Small intestine (tissue), 16 donors: ENCODE measurements around the gene VIPR2. TPM values are rescaled to one million over a fixed set of nuclear protein-coding genes. Genes with fewer than 3 reads are reported as not detected.

ENCODE experiments used
- DNase-seq, 2 donors: peaks; one replicate each; pipeline versions ENCODE4 v3.0.0 to v3.0.0-alpha.2; 2013
- FAIRE-seq: peaks from 2 replicates; lab custom pipeline; 2012; peaks lifted over from hg19 to GRCh38; lab: Jason Lieb, UNC
- H3K27ac ChIP-seq, 3 donors: one replicate each; pipeline ENCODE4 v1.5.1; 2013; ENCODE audit warnings: low read length in 2 of 3, mild to moderate bottlenecking in 2 of 3, control low read depth in 1 of 3, inconsistent platforms in 1 of 3, low read depth in 1 of 3, moderate library complexity in 1 of 3
- H3K27me3 ChIP-seq, 3 donors: one replicate each; pipeline ENCODE4 v1.6.1; 2013; ENCODE audit warnings: low read length in 3 of 3, inconsistent platforms in 1 of 3; ENCODE audit not compliant: control insufficient read depth in 3 of 3, insufficient read depth in 3 of 3
- H3K36me3 ChIP-seq, 3 donors: one replicate each; pipeline ENCODE4 v1.6.1; 2013; ENCODE audit warnings: low read length in 3 of 3, inconsistent platforms in 1 of 3, low read depth in 1 of 3, mild to moderate bottlenecking in 1 of 3, moderate library complexity in 1 of 3; ENCODE audit not compliant: control insufficient read depth in 3 of 3, insufficient read depth in 2 of 3
- H3K4me1 ChIP-seq, 3 donors: one replicate each; pipeline ENCODE4 v1.6.1; 2013; ENCODE audit warnings: low read length in 2 of 3, inconsistent platforms in 1 of 3, low read depth in 1 of 3, mild to moderate bottlenecking in 1 of 3, moderate library complexity in 1 of 3; ENCODE audit not compliant: control insufficient read depth in 3 of 3, insufficient read depth in 2 of 3
- H3K4me3 ChIP-seq, 3 donors: one replicate each; pipeline ENCODE4 v1.5.1; 2013; ENCODE audit warnings: low read length in 3 of 3, control low read depth in 1 of 3, inconsistent platforms in 1 of 3, low read depth in 1 of 3, mild to moderate bottlenecking in 1 of 3, moderate library complexity in 1 of 3
- H3K9me3 ChIP-seq, 2 donors: one replicate each; pipeline ENCODE4 v1.6.1; 2013; ENCODE audit warnings: low read depth in 1 of 2, low read length in 1 of 2; ENCODE audit not compliant: control insufficient read depth in 2 of 2, insufficient read depth in 1 of 2
- WGBS, 3 donors: extraction: QIAGEN DNeasy Blood & Tissue Kit; methylation state at CpG; one replicate each; pipeline ENCODE4 v1.1.7; 2013; 5-methylcytosine and 5-hydroxymethylcytosine counted together
- long read RNA-seq, 10 donors: transcript quantifications; one replicate each; lab custom pipeline, GENCODE V29; 2026
- polyA plus RNA-seq, 4 donors: library from polyadenylated mRNA; stranded (reverse) in 3 of 4; unstranded in 1 of 4; fragments of 200-250 nt in 3 of 4; fragments of 120-200 nt in 1 of 4; gene quantifications; one replicate each; pipeline versions ENCODE4 v1.2.1 to v1.2.3, GENCODE V29; 2013
- donor health status: healthy with polysubstance abuse.
- donor health status: control.
- donor health status: control.
- donor health status: Bipolar disorder and iron deficiency.
- donor health status: healthy.

Gene VIPR2
- 1 to 10 TPM in 1 of 4 donors, under 1 TPM in 2, not detected in 1; 0.81 to 1.2 (median 0.97) TPM for polyA plus RNA-seq
- long read RNA-seq, donor 1 = 0 reads
- long read RNA-seq, donor 2 = 0 reads
- long read RNA-seq, donor 3 = 0 reads
- long read RNA-seq, donor 4 = 0 reads
- long read RNA-seq, donor 5 = 0 reads
- long read RNA-seq, donor 6 = 0 reads
- long read RNA-seq, donor 7, partial matches to known transcripts = 0 of 3 reads
- long read RNA-seq, donor 7, other reads (novel, unspliced or antisense) = 0 of 3 reads
- long read RNA-seq, donor 8 = 0 reads
- long read RNA-seq, donor 9 = 0 reads
- long read RNA-seq, donor 10, partial matches to known transcripts = 0 of 2 reads
- long read RNA-seq, donor 10, other reads (novel, unspliced or antisense) = 0 of 2 reads

- H3K4me3 ChIP-seq = peak within 1 kb of the TSS in 2 of 3 donors; percentile 38 to 50
- DNase-seq = peak in 1 of 2 donors; percentile 25
- peaks cover 0 to 3% (median 0%) of the 10 kb centered on the region in 3 donors for H3K36me3 ChIP-seq
- WGBS, 3 donors = 1 to 2% (median 2%) methylated on average over 55 to 83 of the region's 88 CpGs
- no peak for FAIRE-seq
- H3K27me3 ChIP-seq = peaks cover 6 to 29% (median 12%) of the 10 kb centered on the region in 3 donors
- H3K4me1 ChIP-seq = peaks cover 0 to 9% (median 2%) of the 10 kb centered on the region in 3 donors
- no peak within 1 kb of the TSS for H3K27ac ChIP-seq
- no peaks in the 10 kb centered on the region for H3K9me3 ChIP-seq
Measured at GRCh38 chr7:159144758-159145489, at the start of gene VIPR2. Gene VIPR2, minus strand, starts transcription at chr7:159144867. Its CDS starts 96 bp downstream, at chr7:159144771.

GRCh38 chr7:159193543-159194090, 49.0 kb upstream of the VIPR2 start:
- Histone ChIP-seq H3K36me3 (no peaks in the 10 kb centered on the region), H3K27ac (no peak overlapping the region), H3K9me3 (no peaks in the 10 kb centered on the region), H3K27me3 (peaks cover 0 to 2% (median 0%) of the 10 kb centered on the region in 3 donors), H3K4me3 (no peak overlapping the region), H3K4me1 (no peaks in the 10 kb centered on the region)
- 44 to 71% (median 49%) methylated on average over 4 of the region's 4 CpGs for WGBS, 3 donors
- FAIRE-seq = no peak
- no peak for DNase-seq

- no peak overlapping the region for H3K4me3 ChIP-seq
- H3K9me3 ChIP-seq = no peaks in the 10 kb centered on the region
- H3K27ac ChIP-seq = no peak overlapping the region
- 79 to 81% (median 81%) methylated on average over 13 of the region's 13 CpGs for WGBS, 3 donors
- H3K4me1 ChIP-seq = no peaks in the 10 kb centered on the region
- FAIRE-seq (no peak), DNase-seq (no peak)
- no peaks in the 10 kb centered on the region for H3K36me3 ChIP-seq
- peaks cover 0 to 2% (median 0%) of the 10 kb centered on the region in 3 donors for H3K27me3 ChIP-seq
Measured at GRCh38 chr7:159192725-159193453, 48.2 kb upstream of the VIPR2 start.

GRCh38 chr7:159192013-159192412, 47.3 kb upstream of the VIPR2 start:
- FAIRE-seq = no peak
- H3K27me3 ChIP-seq = peaks cover 0 to 2% (median 0%) of the 10 kb centered on the region in 3 donors
- H3K9me3 ChIP-seq = no peaks in the 10 kb centered on the region
- no peak overlapping the region for H3K27ac ChIP-seq
- no peak for DNase-seq
- H3K4me1 ChIP-seq = no peaks in the 10 kb centered on the region
- WGBS, 3 donors = 70 to 78% (median 75%) methylated on average over 3 of the region's 3 CpGs
- H3K4me3 ChIP-seq = no peak overlapping the region
- H3K36me3 ChIP-seq = no peaks in the 10 kb centered on the region

- H3K36me3 ChIP-seq = no peaks in the 10 kb centered on the region
- FAIRE-seq (no peak), DNase-seq (no peak)
- peaks cover 0 to 2% (median 0%) of the 10 kb centered on the region in 3 donors for H3K27me3 ChIP-seq
- H3K4me3 ChIP-seq = no peak overlapping the region
- H3K9me3 ChIP-seq = no peaks in the 10 kb centered on the region
- H3K27ac ChIP-seq = no peak overlapping the region
- H3K4me1 ChIP-seq = no peaks in the 10 kb centered on the region
- WGBS, 3 donors = 74 to 84% (median 80%) methylated on average over 11 of the region's 11 CpGs
Measured at GRCh38 chr7:159191236-159191635, 46.6 kb upstream of the VIPR2 start.

- FAIRE-seq (no peak), DNase-seq (no peak)
- Histone ChIP-seq H3K4me1 (no peaks in the 10 kb centered on the region), H3K36me3 (no peaks in the 10 kb centered on the region), H3K27ac (no peak overlapping the region), H3K27me3 (peaks cover 0 to 2% (median 0%) of the 10 kb centered on the region in 3 donors), H3K9me3 (no peaks in the 10 kb centered on the region), H3K4me3 (no peak overlapping the region)
Measured at GRCh38 chr7:159188011-159188410, 43.3 kb upstream of the VIPR2 start.

- H3K27me3 ChIP-seq = no peaks in the 10 kb centered on the region
- no peak overlapping the region for H3K4me3 ChIP-seq
- no peaks in the 10 kb centered on the region for H3K36me3 ChIP-seq
- H3K27ac ChIP-seq = no peak overlapping the region
- DNase-seq = peak; percentile 17 to 47
- no peaks in the 10 kb centered on the region for H3K4me1 ChIP-seq
- 48 to 82% (median 48%) methylated on average over 6 of the region's 6 CpGs for WGBS, 3 donors
- FAIRE-seq = no peak
- peaks cover 1 to 6% of the 10 kb centered on the region in 2 donors for H3K9me3 ChIP-seq
Measured at GRCh38 chr7:159179241-159179640, 34.6 kb upstream of the VIPR2 start.
